Amygdala (tissue), 56 donors: Measurements from ENCODE around the gene ABHD1.
"Not testable (repeated sequence)": the region's sequence is repeated elsewhere in the genome, so short reads cannot be mapped to it uniquely, and the experiment has no call there.

Experiments
- DNase-seq, 56 donors: peaks; one replicate each; lab custom pipeline; 2025; lab: John Stamatoyannopoulos, UW

ABHD1 gene

DNA sequence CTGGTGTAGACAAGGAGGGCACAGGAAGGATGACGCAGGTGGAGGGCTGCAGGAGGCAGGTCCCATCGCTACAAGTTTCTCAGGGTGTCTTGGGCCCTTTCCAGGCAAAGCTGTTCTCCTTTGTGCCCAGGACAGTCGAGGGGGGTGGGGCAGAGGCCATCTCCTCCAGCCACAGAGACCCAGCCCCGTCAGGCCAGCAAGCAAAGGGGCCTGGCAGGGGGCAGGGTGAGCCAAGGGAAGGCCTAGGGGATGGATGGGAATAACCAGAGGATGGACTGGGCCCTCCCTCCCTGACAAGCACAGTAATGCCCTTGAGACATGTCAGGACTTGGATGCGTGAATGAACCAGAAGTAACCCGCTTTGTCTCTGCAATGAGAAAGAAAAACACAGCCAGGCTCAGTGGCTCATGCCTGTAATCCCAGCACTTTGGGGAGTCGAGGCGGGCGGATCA is 31.5 kb downstream of the ABHD1 start:
- DNase-seq = no peak

DNA sequence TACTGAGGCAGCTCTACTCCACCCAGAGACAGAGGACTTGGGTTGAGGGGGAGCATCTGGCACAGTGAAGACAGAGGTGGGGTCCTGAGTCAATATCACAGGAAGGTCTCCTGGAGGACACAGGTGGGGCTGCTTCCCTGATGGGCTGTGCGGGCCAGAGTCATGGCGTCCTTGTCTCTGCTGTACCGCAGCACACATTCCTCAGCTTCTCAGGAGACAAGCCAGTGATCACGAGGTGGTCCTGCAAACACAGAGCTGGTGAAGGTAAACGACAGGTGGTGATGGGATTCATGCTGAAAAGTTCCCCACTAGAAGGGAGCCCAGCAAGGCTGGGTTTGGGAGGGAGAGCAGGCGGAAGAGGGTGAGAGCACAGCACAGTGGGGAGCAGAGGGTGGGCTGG is 34.9 kb downstream of the ABHD1 start:
- DNase-seq = no peak

DNA sequence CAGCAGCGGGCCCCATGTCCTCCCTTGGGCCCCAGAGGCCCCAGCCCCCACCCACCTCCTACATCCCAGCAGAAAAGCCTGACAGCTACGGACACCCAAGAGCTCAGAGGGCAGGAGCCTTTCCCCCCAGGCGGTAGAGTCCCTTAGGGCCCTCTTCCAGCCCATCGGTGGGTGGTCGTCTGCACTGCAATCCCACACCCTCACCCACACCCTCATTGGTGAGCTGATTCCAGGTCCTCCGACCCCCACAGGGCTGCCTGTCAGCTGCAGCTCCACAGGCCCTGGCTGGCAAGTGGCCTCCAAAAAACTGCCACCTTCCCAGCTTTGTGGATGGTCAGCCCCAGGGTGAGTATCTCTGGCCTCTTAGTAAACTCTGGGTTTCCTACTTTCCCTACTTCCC is 35.7 kb downstream of the ABHD1 start:
- DNase-seq = no peak

DNA sequence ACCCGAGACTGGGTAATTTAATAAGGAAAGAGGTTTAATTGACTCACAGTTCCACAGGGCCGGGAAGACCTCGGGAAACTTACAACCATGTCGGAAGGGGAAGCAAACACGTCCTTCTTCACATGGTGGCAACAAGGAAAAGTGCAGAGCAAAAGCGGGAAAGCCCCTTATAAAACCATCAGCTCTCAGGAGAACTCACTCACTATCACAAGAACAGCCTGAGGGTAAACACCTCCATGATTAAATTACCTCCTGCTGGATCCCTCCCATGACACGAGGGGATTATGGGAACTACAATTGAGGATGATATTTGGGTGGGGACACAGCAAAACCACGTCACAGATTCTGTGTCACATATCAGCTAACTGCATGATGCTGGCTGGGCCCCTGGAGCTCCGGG is 36.6 kb downstream of the ABHD1 start:
- DNase-seq = no peak

DNA sequence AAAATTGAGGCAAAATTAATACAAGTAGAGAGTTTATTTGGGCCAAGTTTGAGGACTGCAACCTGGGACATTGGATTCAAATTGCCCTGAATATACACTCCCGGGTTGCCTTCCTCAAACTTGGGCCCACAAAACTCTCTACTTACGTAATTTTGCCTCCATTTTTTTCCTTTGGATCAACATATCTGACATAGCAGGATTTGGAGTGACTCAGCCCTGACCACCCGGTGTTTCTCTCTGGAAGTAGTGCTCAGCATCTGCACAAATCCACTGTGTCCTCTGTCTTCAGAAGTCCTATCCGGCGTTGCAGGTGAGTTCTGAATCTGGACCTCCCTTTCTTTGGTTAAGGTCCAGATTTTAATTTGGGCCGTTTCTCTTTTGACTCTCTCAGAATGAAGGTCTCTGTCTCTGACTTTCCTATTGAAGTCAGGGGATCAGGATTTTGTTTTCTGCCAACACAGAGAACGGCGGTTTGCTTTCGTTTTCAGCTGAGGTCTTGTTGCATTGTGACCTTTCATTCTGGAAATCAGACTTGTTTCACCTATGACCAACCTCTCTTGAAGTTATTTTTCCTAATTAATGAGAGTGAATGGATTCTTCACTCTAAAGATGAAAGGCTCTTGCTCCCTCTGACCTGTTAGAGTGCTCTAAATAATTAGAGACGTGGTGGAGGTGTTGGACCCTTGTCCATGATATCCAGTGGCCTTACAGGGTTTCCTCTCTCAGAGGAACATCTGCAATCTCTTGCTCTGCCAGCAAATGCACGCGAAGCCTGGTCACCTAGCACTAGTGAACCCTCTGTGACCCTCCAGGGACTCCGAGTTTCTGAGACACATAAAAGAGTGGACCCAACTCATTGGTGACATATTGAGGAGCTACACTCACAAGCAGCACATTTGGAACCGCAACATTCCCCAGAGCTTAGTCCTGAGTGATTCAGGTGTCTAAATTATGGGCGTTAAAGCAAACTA is 38.8 kb downstream of the ABHD1 start:
- no peak for DNase-seq

DNA sequence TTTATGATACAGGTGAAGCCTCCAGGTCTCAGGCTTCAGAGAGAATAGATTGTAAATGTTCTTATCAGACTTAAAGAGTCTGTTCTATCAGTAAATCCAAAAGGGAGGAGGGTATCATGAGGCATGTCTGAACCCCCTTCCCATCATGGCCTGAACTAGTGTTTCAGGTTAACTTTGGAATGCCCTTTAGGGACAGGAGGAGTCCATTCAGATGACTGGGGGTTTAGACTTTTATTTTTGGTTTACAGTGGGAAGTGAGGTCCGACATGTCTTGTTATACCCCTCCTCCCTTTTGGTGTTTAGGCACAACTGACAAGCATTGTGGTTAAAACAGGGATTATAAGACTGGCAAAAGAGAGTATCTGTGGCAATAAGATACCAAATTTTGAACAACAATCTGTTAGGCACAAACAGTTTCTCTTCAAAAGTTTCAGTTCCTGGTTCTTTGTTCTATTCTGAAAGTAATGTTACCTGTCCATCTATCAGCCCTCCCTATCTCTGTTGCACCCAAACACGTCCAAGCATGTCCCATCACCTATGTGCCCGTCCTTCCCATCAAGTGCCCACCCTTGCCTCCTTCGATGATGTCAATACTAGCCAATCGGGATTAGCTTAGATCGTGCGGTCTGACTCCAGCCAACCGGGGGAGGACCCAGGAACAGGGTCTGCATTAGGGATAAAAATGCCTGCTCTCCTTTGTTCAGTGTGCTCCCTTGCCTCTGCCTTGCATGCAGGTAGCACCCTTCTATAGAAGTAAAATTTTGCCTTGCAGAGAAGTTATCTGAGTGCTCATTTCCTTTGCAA is 41.5 kb downstream of the ABHD1 start:
- no peak for DNase-seq

DNA sequence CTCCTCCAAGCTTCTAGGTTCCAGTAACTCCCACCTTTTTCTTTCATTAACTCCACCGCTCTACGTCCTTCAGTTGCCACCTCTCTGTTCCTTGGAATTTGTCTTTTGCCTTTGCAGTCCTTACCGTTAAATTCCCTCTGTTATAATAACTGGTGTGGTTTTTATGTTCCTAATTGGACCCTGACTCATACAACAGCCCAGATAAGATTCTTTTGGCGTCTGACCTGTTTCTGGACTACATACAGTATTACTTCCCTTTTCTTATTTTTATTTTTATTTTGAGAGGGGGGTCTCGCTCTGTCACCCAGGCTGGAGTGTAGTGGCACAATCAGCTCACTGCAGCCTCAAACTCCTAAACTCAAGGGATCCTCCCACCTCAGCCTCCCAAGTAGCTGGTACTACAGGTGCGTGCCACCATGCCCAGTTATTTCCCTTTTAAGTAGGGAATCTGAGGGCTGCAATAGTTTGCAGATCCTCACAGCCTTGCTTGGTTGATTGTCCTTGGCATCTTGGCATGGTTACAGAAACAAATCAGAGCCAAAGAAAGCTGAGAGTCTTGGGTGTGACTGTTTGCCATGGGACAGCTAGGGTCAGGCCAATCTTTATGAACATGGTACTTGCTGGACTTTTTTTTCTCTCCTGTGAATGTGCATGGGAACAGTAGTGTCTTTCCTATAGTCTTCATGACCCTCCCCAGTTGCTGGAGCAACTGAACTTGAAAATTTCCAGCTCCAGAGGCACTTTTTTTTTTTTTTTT is 47.1 kb downstream of the ABHD1 start:
- DNase-seq = no peak

DNA sequence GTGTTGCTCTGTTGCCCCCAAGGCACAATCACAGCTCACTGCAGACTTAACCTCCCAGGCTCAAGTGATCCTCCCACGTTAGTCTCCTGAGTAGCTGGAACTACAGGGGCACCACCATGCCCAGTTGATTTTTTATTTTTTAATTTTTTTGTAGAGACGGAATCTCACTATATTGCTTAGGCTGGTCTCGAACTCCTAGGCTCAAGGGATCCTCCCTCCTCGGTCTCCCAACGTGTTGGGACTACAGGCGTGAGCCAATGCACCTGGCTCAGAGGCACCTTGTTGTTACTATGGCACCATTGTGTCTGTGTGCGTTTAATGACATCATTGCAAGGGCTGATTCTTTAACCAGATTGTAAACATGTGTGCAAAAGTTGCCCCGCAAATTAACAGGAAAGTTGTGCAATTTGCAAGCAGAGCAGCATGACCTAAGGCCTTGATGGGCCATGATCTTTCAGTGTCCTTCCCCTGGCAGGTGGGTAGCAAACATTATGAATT is 47.8 kb downstream of the ABHD1 start:
- DNase-seq = no peak

DNA sequence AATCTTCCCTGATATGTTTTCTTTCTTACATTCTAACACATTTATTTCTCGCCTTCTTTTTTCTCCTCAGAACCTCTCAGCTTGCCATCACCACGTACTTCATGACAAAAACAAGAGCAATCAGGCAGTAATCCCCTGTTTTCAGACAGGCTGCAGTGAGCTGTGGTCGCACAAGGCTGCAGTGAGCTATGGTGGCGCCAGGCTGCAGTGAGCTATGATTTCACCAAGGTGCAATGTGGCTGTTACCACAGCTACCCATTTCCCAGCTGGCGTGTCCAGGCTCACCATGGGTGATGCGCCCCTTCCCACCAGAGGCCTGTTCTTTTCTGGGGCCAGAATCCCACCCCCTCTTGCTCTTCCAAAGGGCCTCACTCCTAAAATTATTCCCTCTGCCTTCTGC is 51.0 kb downstream of the ABHD1 start:
- no peak for DNase-seq

DNA sequence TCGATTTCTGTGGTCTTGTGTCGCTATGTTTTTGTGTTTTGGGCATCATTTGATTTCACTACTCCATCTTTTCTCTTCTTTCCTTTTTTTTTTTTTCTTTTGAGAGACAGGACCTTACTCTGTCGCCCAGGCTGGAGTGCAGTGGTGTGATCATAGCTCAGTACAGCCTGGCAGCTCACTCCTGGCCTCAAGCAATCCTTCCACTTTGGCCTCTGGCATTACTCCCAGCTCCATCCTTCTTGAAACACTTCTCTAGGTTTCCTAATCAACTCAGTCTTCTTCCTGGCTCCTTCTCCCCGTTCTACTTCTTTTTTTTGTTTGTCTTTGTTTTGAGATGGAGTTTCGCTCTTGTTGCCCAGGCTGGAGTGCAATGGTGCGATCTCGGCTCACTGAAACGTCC is 51.7 kb downstream of the ABHD1 start:
- no peak for DNase-seq

DNA sequence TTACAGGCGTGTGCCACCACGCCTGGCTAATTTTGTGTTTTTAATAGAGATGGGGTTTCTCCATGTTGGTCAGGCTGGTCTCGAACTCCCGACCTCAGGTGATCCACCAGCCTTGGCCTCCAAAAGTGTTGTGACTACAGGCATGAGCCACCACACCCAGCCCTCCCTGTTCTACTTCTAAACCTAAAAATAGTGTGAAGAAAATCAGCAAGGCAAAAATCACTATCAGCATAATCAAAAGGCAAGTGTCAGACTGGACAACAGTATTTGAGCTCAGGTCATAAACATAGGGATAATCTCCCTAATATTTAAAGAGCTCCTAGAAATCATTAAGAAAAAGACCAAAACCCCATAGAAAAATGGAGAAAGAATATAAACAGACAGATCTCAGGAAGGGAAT is 52.2 kb downstream of the ABHD1 start:
- DNase-seq = not testable (repeated sequence)

DNA sequence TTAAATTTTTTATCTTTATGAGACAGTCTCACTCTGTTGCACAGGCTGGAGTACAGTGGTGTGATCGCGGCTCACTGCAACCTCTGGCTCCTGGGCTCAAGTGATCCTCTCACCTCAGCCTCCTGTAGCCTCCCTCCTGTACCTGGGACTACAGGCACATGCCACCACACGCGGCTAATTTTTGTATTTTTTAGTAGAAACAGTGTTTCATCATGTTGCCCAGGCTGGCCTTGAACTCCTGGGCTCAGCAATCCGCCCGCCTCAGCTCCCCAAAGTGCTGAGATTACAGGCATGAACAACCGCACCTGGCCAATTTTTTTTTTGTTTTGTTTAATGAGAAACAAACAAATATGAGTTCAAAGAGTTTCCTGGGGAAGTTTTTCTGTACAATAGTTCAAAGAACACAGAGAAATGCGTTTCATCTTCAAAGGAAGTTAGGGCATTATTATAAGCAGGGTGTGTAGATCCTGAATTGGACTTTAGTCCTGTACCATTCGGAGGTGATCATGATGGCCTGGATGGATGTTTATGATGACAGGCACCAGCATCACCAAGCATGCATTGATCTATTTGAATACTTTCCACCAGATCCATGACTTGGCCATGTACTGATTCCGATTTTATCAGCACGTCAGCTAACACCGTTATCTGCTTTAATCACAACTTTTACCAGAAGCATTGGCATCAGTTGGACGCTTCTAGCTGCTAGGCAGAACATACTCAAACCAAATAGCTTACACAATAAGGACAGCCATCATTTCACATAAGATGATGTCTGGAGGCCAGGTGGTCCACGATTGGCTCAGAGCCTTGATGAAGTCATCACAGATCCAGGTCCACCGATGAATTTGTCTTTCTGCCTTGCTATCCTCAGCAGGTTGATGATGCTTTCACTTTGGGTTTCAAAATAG is 54.1 kb downstream of the ABHD1 start:
- DNase-seq = no peak

DNA sequence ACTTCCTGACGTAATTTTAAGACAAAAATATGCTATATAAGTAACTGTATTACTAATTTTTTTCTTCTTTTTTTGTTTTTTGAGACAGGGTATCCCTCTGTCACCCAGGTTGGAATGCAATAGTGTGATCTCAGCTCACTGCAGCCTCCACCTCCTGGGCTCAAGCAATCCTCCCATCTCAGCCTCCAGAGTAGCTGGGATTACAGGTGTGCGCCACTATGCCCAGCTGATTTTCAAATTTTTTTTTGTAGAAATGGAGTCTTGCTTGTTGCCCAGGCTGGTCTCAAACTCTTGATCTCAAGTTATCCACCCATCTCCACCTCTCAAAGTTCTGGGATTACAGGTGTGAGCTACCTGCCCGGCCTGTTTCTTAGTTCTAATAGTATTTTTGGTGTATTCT is 54.9 kb downstream of the ABHD1 start:
- DNase-seq = no peak

DNA sequence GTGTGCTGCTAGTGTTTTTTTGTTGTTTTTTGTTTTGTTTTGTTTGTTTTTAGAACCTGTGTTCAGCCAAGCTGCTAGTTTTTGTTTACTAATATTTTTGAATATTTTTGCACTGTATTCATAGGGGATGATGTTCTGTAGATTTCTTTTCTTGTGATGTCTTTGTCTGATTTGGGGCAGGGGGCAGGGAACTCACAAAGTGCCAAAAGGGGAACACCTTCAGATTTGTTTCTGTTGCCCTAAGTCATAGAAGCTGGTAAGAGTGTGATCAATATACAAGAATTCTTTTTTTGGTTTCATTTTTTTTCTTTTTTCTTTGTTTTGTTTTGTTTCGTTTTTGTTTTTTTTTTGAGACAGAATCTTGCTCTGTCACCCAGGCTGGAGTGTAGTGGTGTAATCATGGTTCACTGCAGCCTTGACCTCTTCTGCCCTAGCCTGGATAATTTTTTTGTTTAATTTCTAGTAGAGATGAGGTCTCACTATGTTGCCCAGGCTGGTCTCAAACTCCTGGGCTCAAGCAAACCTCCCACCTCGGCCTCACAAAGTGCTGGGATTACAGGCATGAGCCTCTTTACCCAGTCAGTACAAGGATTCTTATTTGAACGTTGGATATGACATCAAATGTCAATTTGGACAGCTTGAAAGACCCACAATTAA is 55.9 kb downstream of the ABHD1 start:
- DNase-seq = no peak
